GM19023 (cell line): ENCODE data around the gene SORBS1.

Source experiments
- ATAC-seq: cut with Tn5 transposase; IDR thresholded peaks from one replicate; pipeline ENCODE4 v1.9.1; 2021; ENCODE audit warnings: mild to moderate bottlenecking, moderate library complexity; ENCODE audit not compliant: unreplicated experiment

Gene SORBS1

DNA sequence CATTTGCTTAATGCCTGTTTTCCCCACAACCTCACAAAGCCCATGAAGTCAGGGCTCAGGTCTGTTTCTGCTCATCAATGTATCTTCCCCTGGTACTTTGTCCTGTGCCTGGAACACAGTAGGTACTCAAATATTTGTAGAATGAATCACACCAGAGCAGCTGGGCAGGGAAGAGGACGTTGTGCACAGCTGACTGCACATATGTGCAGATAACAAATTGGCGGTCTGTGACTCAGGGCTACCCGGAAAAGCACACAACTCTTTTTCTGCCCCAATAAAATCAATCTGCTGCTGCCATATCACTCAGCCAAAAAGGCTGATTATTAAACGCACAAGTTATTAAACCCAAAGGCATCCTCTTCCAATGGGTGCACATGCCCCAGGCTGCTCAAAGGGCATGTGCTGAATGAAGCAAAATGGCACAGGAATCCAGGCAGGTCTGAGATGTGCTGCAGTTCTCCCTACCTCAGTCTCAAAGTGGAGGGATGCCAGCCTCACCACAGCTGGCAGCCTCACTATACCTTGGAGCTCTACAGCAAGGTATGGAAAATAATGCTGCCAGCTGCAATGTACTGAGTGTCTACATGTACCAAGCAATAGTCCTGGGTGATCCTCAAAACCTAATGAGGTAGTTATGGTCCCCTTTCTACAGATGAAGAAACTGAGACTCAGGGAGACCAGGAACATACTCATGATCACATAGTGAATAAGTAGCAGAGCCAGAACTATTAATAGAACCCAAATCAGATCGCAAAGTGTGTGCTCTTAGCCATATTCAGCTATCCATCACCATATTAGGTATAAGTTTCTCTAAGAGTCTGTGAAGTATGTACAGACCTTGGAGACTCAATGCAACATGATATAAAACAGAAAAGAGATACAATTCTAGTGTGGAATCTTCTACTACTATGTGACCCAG, 43.4 kb downstream of the SORBS1 start:
- no peak for ATAC-seq

DNA sequence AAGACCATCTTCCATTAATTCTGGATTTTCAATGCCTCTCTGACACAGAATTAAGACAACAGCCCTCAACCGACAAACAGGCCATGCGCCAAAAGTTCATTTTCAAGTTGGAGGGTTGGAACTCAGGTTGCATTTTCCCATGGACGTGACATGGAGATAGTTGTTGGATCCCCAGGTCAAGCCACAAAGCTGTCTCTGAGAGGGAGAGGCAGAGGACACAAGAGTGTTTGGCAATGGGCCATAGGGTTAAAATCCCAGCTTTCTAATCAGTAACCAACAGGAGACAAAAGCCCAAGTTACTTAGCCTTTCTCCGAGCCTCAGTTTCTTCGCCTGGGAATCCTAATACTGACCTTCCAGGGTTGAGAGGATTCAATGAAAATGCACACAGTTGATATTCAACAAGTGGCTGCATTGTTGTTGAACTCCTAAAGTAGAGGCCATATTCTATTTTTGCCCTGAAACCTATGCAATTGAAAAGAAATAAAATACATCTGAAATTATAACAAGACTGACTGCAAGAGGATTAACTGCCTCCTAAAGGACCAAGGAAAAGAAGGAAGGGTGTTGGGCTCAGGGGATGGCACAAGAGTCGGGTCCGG, 44.3 kb downstream of the SORBS1 start:
- no peak for ATAC-seq

DNA sequence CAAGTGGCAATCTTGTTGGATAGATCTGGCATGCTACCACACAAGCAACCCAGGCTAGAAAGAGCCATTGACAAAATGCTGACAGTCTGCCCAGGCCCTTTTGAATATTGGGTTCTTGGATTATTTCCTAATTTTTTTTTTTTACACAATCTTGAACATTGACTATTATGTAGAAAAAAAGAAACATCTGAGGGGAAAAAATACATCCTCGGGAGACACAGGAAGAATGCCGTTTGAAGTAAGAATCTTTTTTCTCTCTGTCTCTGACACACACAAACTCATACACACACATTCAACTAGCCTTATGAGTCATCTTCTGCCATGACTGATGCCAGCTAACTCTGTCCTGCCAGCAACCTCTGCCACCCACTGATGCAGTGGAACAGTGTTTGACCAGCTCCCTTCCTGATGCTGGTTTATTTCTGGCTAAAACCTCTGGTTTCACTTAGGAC, 47.2 kb downstream of the SORBS1 start:
- no peak for ATAC-seq

DNA sequence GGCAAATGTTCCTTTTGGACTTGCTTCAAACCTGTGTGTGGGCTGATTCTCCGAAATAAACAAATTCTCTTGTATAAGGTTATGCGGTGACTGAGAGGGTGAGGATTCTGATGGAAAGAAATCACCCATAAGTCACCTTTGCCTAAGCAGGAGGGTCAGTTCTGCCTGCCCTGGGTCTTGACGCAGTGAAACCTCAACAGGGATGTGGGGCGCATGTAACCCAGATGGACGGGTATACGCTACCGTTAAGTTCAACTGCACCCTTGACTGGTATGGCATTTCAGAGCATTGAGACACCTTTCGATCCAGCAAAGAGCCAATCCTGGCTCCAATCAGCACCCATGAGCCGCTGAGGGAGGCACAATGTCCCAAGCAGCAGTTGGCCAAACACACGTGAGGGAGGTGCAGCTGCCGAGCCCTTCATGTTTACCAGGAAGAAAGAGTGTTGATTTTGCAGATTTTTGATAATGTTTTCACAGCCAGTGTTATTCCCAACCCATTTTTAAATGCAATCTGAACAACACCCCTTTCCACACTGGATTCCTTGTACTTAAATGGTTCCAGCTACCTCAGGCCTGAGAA, 48.1 kb downstream of the SORBS1 start:
- ATAC-seq, result no peak

DNA sequence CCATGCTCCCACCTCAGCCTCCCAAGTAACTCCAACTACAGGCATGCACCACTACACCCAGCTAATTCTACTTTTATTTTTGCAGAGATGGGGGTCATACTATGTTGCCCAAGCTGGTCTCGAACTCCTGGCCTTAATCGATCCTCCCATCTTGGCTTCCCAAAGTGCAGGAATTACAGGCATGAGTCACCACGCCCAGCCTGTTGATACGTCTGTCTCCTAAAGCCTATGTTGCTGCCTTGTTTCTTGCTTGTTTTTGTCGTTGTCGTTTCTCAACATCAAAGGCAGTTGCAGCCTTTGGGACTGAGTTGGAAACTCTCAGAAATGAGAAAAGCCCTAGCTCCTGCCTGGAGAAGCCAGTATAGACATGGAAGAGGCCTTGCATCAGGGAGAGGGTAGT, 49.9 kb downstream of the SORBS1 start:
- ATAC-seq, result no peak

DNA sequence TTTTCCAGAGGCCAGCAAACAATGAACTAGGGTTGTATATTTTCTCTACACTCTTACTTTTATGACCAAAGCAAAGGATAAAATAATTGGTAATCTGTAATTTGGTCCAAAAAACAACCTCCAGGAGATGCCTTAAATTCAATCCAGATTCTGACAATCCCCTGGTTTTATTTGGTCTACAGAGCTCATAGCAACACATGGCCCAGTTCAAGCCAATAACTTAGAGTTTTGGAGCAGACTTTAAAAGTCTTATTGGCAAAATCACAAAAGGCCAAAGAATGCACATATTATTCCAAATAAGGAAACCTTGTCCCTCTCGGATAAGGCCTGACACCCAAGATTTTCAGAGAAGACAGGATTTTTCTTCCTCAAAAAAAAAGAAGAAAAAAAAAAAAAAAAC, 51.9 kb downstream of the SORBS1 start:
- no peak for ATAC-seq

DNA sequence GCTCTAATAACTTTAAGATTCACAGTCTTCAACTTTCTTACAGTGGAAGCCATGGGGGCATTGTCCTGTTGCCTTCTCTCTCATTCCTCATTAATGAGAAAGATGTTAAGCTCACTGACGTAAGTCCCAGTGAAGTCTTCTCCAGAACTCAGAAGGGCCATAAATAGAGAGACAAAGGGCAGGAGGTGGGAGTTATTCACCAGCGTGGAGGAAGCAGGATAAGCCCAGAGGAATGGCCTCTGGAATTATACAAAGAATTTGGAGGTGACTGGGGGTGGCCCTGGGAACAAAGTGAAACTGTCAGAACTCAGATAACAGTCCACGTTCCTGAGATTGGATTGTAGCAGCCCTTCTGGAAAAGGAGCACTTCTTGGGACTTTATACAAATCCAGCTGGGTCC, 52.4 kb downstream of the SORBS1 start:
- ATAC-seq, result no peak

DNA sequence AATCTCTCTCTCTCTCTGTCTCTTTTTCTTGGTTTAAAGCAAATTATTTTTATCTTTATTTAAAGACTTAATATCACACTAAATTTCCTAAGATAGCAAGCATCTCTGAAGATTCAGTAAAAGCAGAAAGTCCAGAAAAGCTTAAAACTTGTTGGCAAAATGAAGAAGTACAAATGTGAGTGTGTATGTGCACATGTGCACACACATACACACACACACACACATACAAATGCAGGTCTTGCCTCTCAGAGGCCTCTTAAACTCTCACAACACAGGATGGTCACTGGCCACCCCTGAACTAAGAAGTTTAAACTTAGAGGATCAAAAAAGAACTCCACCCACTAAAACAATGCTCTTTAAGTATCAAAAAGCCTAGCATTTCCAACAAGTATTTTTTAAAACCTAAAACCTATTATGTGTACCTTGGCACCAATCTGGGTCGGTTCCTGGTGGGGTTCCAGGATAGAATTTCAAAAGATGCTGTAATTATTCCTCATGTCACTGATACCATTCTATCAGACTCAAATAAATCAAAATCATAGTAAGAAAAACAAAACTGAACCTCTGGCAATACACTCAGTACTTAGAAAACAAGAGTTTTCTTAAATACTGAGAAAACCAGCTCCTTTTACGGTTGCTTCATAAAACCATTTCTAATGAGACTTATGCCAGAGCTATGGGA, 55.0 kb downstream of the SORBS1 start:
- ATAC-seq, result no peak

DNA sequence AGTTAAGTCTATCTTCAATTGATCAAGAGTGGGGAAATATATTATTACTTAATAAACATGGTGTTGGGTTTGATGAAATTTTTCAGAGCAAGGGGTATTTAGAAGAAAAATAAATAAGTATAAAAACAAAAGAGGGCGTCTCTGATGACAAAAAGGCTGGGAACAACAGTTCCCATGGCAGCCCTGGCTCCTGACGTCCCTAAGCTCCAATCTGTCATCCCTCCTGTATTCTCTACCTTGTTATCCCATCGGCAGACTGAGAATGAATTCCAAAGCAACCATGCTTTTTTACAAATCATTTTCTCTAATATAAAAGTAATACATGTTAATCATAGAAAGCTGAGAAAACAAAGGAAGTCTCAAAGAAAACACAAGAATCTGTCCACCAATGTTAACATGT, 55.5 kb downstream of the SORBS1 start:
- ATAC-seq, result no peak

DNA sequence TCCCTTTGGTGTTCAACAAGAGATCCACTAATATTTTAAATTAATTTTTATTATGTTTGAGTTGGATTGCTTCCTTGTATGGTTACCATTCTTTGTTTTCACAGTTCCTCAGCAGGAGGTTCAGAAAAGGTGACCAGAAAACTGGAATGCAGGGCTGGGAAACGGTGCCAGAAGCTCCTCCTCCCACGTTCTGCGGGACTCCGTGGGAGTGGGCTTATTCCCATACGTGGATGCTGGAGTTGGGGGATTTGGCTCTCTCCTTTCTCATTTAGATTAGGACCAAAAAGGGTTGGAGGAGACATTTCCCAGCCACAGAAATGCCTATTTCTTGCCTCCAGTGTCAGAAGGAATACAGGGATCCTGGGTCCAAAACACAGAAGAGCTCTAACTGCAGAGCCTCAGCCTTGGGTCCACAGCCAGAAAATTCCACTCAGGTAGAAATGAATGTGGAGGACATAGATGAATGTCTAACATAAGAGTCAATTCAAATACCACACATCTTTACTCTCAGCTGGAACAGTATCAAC, 56.0 kb downstream of the SORBS1 start:
- ATAC-seq, result no peak

DNA sequence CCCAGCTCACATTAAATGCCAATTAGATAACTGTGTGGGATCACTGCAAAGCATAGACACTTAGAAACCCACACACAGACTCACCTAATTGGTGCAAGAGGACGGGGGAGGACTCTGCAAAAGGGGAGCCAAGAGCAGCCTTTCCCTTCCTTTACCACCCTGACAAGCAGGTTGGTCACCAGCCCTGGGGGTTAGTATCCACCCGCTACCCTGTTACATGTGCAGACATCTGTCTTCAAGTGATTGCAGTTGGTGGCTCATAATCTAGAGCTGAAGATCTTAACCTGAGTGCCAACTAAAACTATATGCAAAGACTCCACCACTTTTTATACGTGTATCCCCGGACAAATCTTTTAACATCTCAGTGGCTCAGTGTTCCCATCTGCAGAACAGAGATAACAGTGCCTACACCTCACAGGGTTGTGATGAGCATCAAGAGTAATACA, 56.9 kb downstream of the SORBS1 start:
- ATAC-seq, result no peak

DNA sequence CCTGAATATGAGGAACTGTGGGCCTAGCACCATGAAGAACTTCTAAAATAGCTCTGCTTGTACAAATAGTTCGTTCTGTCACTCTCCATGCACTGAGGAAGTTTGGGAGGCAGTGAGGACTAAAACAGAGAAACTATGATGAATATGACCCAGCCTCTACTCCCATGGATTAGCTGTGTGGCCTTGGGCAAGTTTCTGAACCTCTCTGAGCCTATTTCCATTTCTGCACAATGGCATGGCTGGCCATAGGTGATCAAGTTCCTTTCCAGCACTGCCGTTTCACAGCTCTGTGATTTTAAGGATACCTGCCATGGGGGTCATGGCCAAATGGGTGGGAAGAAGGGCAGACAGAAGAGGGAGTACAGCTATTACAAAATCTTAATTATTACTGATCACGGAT, 57.6 kb downstream of the SORBS1 start:
- ATAC-seq, result no peak

DNA sequence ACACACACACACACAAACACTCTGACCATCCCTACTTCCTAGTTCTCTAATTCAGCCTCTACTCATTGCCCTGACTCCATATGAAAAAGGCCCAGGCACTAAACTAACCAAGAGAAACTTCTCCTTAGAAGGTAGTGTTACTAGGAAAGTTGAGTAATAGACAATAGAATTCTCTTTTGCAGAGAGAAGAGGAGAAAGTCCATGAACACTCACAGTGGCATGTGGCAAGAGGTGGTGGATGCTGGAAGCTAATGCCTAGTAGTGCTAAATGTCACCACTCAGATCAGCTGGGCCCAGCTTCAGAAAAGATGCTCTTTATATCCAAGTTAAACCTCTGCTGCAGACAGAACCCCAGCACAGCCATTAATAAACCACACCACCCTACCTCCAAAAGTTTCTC, 58.2 kb downstream of the SORBS1 start:
- no peak for ATAC-seq

DNA sequence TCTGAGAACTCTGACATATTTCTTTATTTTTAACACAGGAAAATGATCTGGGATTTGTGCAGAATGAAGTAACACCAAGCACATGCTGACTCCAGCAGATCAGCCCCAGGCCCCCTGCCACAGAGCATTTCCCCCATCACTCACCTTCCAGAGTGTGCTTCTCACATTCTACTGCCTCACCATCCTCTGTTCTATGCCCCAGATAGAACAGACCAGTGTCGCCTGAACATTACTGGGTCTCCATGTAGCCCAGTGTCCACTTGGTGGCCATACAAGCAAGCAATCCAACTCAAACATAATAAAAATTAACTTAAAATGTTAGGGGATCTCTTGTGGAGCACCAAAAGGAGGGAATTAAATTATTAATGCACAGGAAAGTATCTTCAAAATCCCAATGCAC, 58.8 kb downstream of the SORBS1 start:
- no peak for ATAC-seq

DNA sequence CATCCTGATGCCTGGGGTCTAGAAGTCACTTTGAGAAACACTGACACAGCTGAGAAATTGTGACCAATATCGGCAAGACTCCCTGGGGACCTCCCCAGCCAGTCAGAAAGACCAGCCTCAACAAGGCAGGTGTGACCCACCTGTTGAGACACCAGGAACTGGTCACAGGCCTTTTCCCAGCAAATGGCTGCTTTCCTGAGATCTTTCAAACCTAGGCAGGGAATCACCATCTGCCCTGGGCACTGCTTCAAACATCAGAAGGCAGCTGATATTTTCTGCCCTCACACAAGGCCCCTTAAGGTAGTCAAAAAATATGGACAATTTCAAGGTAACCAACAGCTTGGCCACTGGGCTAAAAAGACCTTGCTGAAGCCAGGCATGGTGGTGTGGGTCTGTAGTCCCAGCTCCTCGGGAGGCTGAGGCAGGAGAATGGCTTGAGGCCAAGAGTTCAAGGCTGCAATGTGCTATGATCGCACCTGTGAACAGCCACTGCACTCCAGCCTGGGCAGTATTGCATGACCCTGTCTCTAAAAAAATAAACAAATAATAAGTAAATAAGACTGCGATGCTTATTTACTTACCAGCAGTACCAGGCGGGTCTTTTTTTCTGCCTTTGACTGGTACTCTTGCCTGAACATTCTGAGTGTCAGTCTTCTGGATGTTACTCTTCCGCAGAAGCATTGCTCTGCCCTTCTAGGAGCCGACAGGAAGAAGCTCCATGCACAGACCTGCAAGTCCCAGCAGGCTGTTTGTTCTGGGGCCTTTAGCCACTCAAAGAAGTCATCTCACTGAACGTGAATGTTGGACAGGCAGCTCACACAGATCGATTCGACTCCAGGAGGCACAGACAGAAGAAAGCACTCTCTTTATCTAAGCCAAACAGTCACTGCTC, 59.7 kb downstream of the SORBS1 start:
- ATAC-seq, result no peak

DNA sequence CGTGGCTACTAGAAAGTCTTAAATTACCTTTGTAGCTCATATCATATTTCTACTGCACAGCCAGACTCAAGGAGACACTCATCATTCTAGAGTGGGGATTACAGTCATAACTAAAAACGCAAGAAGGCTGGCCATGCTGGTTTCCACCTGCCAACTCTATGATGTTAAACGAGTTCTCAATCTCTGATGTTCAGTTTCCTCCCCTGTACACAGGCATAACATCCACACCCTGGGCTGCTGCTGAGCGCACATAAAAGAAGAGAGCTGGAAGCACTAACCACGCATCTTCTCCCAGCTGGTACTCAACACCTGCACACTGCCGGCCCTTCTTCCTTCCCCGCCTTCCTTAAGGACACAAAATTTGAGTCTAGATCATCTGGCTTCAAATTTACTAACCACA, 60.5 kb downstream of the SORBS1 start:
- ATAC-seq, result no peak

DNA sequence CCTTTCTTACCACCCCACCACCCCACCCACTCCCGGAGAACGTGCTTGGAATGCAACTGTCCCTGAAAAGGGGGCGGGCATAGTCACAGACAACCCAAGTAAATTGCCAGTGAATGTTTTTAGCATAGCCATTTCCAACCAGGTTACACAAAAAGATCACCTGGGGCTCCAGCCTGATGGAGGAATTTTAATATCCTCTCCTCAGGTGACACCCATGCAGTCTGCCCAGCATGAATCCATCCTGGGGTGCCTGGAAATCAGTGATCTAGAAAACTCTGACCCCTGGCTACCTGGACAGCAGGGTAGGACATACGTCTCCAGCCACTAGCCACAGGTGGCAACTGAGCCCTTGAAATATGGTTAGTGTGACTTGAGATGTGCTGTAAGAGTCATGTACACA, 61.1 kb downstream of the SORBS1 start:
- no peak for ATAC-seq

DNA sequence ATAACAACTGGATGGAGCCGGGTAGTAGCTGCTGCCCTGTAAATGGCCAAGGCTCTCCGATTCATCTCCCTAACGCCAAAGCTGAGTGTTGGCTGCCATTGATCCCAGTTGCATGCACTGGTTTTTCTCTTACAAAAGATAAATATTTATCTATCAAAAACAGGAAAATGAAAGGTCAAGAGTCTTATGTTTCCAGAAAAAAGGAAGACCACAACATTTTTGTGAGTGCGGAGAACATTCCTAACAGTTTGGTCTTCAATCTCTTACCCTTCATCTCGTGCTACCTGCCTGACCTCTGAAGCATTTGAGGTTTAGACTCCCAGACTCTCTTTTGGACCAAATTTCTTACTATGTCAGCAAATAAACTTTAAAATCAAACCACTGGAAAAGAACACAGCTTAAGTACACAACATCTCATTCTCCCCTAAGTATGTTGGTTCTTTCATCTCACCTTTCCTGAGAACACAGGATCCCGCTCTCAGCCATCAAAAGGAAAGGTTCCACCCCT, 61.6 kb downstream of the SORBS1 start:
- ATAC-seq, result no peak

DNA sequence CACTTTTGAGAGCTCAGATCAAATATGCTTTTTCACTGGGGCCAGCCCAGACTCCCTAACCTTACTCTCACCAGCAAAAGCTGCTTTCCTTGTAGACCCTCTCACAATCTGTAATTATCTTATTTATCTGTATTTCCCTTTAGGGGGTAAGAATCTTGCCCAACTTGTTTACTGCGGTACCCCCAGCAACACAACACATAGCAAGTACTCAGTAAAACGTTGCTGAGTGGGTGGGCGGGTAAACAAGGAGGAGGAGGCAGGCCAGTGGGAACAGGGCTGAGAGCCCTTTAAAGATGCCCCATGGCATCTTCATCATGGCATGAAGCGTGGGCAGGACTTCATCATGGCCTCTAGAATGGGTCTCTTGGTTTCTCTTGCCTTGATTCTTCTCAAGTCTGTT, 64.2 kb downstream of the SORBS1 start:
- ATAC-seq, result no peak
